Caco-2 (cell line): Measurements from ENCODE around the gene CMSS1. TPM values are rescaled to one million over a fixed set of nuclear protein-coding genes. Genes with fewer than 3 reads are reported as not detected.

Source experiments
- BruUV-seq: library from RNA; stranded (reverse); fragments of 400-500 nt; replicated peaks from 2 replicates; lab custom pipeline; 2021; lab: Mats Ljungman, UMichigan
- CTCF ChIA-PET: fragments of 300-600 bp; sonication (Branson Sonifier 250); formaldehyde crosslinking; loops from one replicate; lab custom pipeline; 2022; ENCODE audit warnings: antibody characterized with exemption; lab: Charles Lee
- POLR2A ChIA-PET: fragments of 300-600 bp; sonication (Branson Sonifier 250); formaldehyde crosslinking; loops from one replicate; lab custom pipeline; 2022; ENCODE audit warnings: antibody characterized with exemption; lab: Charles Lee
- DNase-seq, 2 experiments: peaks; one replicate each; pipeline versions ENCODE4 v3.0.0 to v3.0.0-alpha.2; 2020 to 2022
- H3K27me3 ChIP-seq: replicated peaks from 2 replicates; pipeline ENCODE4 v1.6.0; 2011; ENCODE audit warnings: low read length; ENCODE audit not compliant: control insufficient read depth, insufficient read depth
- H3K36me3 ChIP-seq: 2 replicates; pipeline ENCODE4 v1.5.1; 2011; ENCODE audit warnings: low read length; ENCODE audit not compliant: control insufficient read depth, insufficient read depth
- H3K4me1 ChIP-seq: fragments of 250-450 bp; sonication (Bioruptor Pico); 2 replicates; pipeline ENCODE4 v1.5.1; 2020; ENCODE audit warnings: mild to moderate bottlenecking
- H3K4me3 ChIP-seq: 2 replicates; pipeline ENCODE4 v1.5.1; 2011; ENCODE audit warnings: low read depth, mild to moderate bottlenecking, control low read depth, low read length
- H3K9me3 ChIP-seq: fragments of 250-450 bp; sonication (Bioruptor Pico); 2 replicates; pipeline ENCODE4 v1.5.1; 2020; ENCODE audit warnings: mild to moderate bottlenecking, moderate library complexity
- H3K27ac Mint-ChIP-seq: one replicate; pipeline ENCODE4 v1.8.0; 2022; ENCODE audit warnings: mixed read lengths; ENCODE audit not compliant: unreplicated experiment
- H3K27me3 Mint-ChIP-seq: one replicate; pipeline ENCODE4 v1.8.0; 2022; ENCODE audit warnings: mixed read lengths; ENCODE audit not compliant: insufficient read depth, unreplicated experiment
- H3K36me3 Mint-ChIP-seq: one replicate; pipeline ENCODE4 v1.8.0; 2022; ENCODE audit warnings: mild to moderate bottlenecking, mixed read lengths; ENCODE audit not compliant: insufficient read depth, unreplicated experiment
- H3K4me1 Mint-ChIP-seq: one replicate; pipeline ENCODE4 v1.8.0; 2022; ENCODE audit warnings: low read depth, mixed read lengths; ENCODE audit not compliant: unreplicated experiment
- H3K4me3 Mint-ChIP-seq: one replicate; pipeline ENCODE4 v1.8.0; 2022; ENCODE audit warnings: mild to moderate bottlenecking, moderate library complexity, mixed read lengths; ENCODE audit not compliant: unreplicated experiment
- H3K9me3 Mint-ChIP-seq: one replicate; pipeline ENCODE4 v1.8.0; 2022; ENCODE audit warnings: mixed read lengths; ENCODE audit not compliant: unreplicated experiment
- CTCF ChIP-seq, 2 experiments: fragments of 200-600 bp in 1 of 2; IDR thresholded peaks; 1 replicate in 1 of 2; 2 replicates in 1 of 2; pipeline versions ENCODE4 v1.5.1 to v1.8.0; 2011 to 2022; ENCODE audit warnings: antibody characterized with exemption in 1 of 2, control low read depth in 1 of 2, inconsistent platforms in 1 of 2, low read depth in 1 of 2, low read length in 1 of 2, mild to moderate bottlenecking in 1 of 2, moderate library complexity in 1 of 2; ENCODE audit not compliant: insufficient read depth in 1 of 2, severe bottlenecking in 1 of 2, unreplicated experiment in 1 of 2
- intact Hi-C: fragments of 100-400 bp; cut with micrococcal nuclease; formaldehyde crosslinking; loops from one replicate; pipeline ENCODE4 v1.10.0; 2022; ENCODE audit not compliant: unreplicated experiment
- total RNA-seq: library from RNA; stranded (reverse); gene quantifications from 2 replicates; pipeline ENCODE4 v1.2.3, GENCODE V29; 2022

Gene CMSS1
- total RNA-seq, 1 experiment from 2014 or later, result 54.4 TPM

DNA sequence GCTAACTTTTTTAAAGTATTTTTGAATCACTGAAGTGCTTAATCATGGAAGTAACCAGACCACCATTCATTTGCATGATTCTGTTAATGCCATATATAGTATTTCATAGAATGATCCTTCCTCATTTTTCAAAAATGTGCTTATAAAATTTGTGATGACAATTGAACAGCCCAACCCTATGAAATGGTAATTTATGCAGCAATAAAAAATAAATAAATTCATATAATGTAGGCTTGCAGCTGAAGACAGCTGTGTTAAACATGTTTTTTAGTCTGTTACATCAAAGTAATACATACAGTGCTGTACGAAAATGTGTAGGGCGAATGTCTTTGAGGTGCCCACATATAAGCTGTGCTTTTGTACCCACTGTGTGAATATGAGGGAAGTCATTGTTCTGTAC is 165.0 kb downstream of the CMSS1 start:
- CTCF ChIA-PET, result no interaction called here
- intact Hi-C loops, result no loop called here
- Mint-ChIP-seq H3K27ac (no peak overlapping the region), H3K4me1 (peaks cover 24% of the 10 kb centered on the region), H3K36me3 (no peaks in the 10 kb centered on the region), H3K9me3 (no peaks in the 10 kb centered on the region), H3K27me3 (no peaks in the 10 kb centered on the region), H3K4me3 (no peak overlapping the region)
- POLR2A ChIA-PET, result no interaction called here
- H3K27me3 ChIP-seq, result no peaks in the 10 kb centered on the region
- TF ChIP-seq CTCF (IDR thresholded peaks at IDR 0.05; ENCODE audit: insufficient read depth in 1 of 2, low read depth in 1 of 2, low read length in 1 of 2, severe bottlenecking in 1 of 2, unreplicated experiment in 1 of 2), result no peak
- H3K4me3 ChIP-seq, result no peak overlapping the region
- DNase-seq, result no peak
- peaks cover 17% of the 10 kb centered on the region for H3K4me1 ChIP-seq
- H3K9me3 ChIP-seq, result no peaks in the 10 kb centered on the region
- no peaks in the 10 kb centered on the region for H3K36me3 ChIP-seq
- no TSS peak for BruUV-seq

GRCh38 chr3:99984139-99984538 is 166.5 kb downstream of the CMSS1 start:
- peaks cover 17% of the 10 kb centered on the region for H3K4me1 ChIP-seq
- no TSS peak for BruUV-seq
- no peaks in the 10 kb centered on the region for H3K27me3 Mint-ChIP-seq
- POLR2A ChIA-PET, result no interaction called here
- no peak for TF ChIP-seq CTCF (IDR thresholded peaks at IDR 0.05; ENCODE audit: insufficient read depth in 1 of 2, low read depth in 1 of 2, low read length in 1 of 2, severe bottlenecking in 1 of 2, unreplicated experiment in 1 of 2)
- no peaks in the 10 kb centered on the region for H3K36me3 ChIP-seq
- H3K4me3 Mint-ChIP-seq, result no peak overlapping the region
- CTCF ChIA-PET, result no interaction called here
- peaks cover 24% of the 10 kb centered on the region for H3K4me1 Mint-ChIP-seq
- intact Hi-C loops, result no loop called here
- H3K9me3 ChIP-seq, result no peaks in the 10 kb centered on the region
- H3K36me3 Mint-ChIP-seq, result no peaks in the 10 kb centered on the region
- no peak for DNase-seq
- no peak overlapping the region for H3K4me3 ChIP-seq
- H3K27me3 ChIP-seq, result no peaks in the 10 kb centered on the region
- no peak overlapping the region for H3K27ac Mint-ChIP-seq
- H3K9me3 Mint-ChIP-seq, result no peaks in the 10 kb centered on the region

- ChIA-PET POLR2A (no interaction called here), CTCF (no interaction called here)
- Mint-ChIP-seq H3K9me3 (no peaks in the 10 kb centered on the region), H3K4me1 (peaks cover 24% of the 10 kb centered on the region), H3K27ac (no peak overlapping the region), H3K4me3 (no peak overlapping the region), H3K27me3 (no peaks in the 10 kb centered on the region), H3K36me3 (no peaks in the 10 kb centered on the region)
- no TSS peak for BruUV-seq
- no peaks in the 10 kb centered on the region for H3K27me3 ChIP-seq
- H3K36me3 ChIP-seq, result no peaks in the 10 kb centered on the region
- TF ChIP-seq CTCF (IDR thresholded peaks at IDR 0.05; ENCODE audit: insufficient read depth in 1 of 2, low read depth in 1 of 2, low read length in 1 of 2, severe bottlenecking in 1 of 2, unreplicated experiment in 1 of 2), result no peak
- DNase-seq, result no peak
- no peak overlapping the region for H3K4me3 ChIP-seq
- intact Hi-C loops, result no loop called here
- H3K4me1 ChIP-seq, result peaks cover 17% of the 10 kb centered on the region
- H3K9me3 ChIP-seq, result no peaks in the 10 kb centered on the region
Observed at GRCh38 chr3:99984668-99985067, 167.0 kb downstream of the CMSS1 start.
